C1 segment of cervical spinal cord (tissue), 14 donors: Measurements from ENCODE around the gene SLC25A53.
"Not testable (repeated sequence)": the region's sequence is repeated elsewhere in the genome, so short reads cannot be mapped to it uniquely, and the experiment has no call there.

Source experiments
- DNase-seq, 14 donors: peaks; one replicate each; lab custom pipeline; 2025; lab: John Stamatoyannopoulos, UW

Gene SLC25A53

DNA sequence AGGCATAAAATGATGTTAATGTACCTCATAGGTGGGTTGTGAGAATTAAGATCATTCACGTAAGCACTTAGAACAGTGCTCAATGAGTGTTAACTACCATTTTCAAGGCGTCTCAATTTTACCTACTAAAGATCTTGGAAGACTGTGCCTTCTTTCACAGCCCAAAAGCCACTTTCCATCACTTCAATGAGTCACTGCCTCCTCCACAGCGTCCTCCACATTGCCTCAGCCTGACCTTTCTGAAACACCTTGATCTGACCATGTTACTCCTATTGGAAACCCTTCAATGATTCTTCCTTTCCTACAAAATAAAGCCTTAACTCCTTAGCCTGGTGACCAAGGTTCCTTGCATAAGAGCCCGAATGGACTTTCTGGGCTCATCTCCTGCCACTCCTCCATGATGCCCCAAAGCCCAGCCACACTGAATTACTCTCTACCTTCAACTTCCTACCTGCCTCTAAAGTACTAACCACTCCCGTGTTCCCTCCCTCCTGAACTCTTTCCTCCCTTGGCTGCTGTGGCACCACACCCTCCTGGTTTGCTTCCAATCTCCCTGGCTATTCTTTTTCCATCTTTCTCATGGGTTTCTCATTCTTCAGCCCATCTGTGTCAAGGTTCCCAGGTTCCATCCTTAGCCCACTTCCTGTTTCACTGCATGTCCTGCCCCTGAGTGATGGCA, 22.1 kb downstream of the SLC25A53 start:
- no peak for DNase-seq

DNA sequence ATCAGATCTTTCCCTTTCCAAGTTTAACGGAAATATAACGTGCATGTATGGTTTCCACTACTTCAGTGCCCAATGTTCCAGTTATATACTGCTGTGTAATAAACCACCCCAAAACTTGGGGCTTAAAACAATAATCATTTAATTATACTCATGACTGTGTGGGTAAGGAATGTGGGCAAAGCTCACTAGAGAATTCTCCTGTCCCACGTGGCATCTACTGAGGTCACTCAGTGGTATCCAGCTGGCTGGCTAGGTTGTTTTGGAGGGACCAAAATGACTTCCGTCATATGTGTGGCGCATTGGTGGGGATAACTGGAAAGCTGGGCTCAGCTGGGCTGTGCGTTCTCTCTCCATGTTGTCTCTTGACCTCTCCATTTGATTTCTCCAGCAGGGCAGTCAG, 26.0 kb downstream of the SLC25A53 start:
- DNase-seq = no peak

GRCh38 chrX:104126856-104127255, 30.0 kb downstream of the SLC25A53 start:
- DNase-seq = no peak

DNA sequence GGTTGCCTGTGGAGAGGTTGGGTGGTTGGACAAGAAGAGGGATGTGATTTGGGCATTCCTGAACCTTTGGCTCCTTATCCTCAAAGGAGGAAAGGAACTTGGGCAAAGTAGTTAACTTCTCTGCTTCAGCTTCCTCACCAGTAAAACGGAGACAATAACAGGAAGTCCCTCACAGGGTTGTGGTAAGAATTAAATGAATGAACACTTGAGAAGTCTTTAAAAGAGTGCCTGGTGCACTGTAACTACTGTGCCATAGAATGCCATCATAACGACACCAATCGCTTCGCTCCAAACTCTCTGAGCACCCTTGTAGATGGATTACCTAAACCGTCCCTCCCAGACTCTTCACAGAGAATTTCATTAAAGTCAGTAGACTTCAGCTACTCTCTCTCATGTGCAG, 34.0 kb downstream of the SLC25A53 start:
- DNase-seq = no peak

DNA sequence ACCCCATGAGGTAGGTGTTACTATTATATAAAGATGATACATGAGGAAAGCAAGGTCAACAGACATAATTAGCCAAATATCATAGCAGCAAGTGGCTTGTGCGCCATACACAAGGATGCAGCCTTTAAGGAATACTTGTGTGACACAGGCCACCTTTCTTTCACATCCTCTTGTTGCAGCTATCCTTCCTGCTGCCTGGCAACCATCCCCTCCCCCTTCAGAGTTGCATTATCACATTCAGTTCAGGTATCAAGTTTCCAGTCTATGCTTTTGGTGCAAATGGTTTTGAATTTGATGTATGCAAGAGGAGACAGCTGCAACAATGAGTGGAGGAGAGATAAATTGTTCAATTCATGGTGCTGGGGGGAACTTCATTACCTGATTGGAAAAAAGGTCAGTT, 38.0 kb downstream of the SLC25A53 start:
- DNase-seq = no peak

DNA sequence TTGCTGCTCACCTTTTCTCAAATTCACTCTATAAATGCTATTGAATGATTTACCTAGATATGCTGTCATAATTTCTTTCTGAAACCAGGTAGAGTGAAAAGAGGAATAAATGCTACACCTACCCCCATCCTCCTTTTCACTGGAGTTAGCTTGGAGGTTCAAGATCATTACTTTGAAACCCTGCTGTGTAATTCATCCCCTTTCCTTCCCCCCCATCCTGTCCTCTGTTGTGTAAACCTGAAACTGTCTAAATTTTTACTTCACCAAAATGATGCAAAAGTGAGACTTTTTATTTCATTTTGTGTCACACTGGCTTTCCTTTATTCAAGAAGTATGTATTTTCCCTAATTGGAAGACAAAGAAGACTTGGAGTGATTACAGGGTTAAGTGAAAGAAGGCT, 39.0 kb downstream of the SLC25A53 start:
- no peak for DNase-seq

- peak in 11 of 14 donors; percentile 2 to 66 (median 16) for DNase-seq
These were observed 43.4 kb downstream of the SLC25A53 start for GRCh38 chrX:104113222-104113965.

- peak in 12 of 14 donors; percentile 3 to 65 (median 34) for DNase-seq
These were observed 44.4 kb downstream of the SLC25A53 start, which contains the start of gene ZCCHC18 for GRCh38 chrX:104112326-104112951. Gene ZCCHC18 (plus strand): TSS chrX:104112523. CDS start chrX:104114112, 1,589 bp downstream.

- DNase-seq = peak in 1 of 14 donors; percentile 7
These were observed 46.1 kb downstream of the SLC25A53 start for GRCh38 chrX:104110491-104111240.

DNA sequence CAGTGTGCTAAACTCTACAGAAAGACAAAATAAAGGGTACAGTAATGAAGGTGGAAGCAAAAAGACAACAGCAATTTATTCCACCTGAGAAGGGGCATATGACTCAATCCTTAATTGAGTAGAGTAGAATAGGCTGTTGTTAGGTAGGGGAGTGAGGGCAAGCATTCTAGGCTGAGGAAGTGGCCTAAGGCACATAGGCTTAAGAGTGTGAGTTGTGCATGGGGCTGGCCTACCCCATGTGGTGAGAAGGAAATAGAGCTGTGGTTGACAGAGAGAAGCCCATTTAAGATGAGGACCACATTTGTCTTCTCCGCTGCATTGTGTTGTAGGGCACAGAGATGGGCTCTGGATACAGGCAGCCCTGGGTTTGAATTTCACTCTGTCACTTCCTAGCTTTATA, 47.9 kb downstream of the SLC25A53 start:
- no peak for DNase-seq

DNA sequence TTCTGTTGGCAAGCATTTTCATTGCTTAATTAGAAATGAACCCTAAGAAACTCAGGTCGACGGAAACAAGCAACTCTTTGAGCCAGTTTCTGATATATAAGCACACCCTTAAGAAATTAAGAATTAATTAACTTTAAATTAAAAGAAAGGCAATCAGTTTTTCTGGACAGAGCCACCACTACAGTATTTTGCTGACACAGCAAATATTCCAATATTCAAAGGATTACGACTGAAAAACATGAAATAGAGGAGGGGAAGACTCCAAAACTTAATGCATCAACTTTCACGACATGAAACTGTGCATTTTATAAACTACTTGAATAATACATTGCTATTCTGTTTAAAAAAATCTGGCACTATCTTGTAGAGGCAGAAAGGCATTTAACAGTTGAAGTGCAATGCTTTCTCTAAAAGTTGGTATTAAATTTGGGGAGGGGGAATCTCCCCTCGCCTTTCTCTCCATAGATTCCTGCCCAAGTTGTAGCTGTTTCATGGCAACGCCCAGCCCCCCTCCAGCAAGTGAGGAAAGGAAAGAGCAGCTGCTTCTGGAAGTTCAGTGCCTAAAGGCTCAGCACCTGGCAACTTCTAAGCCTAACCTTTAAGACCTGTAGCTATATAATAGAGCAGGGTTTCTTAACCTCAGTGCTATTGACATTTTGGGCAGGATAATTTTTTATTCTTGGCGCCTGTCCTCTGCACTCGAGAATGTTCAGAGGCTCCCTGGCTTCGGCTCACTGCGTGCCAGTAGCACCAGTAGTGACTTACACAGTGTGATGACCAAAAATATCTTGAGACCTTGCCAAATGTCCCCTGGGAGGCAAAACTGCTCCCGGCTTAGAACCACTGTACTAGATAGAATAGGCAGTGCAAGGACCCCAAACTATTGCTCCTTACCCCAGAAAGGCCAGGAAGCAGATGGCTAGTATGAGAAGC, 51.2 kb downstream of the SLC25A53 start:
- peak in 1 of 14 donors; percentile 3 for DNase-seq

DNA sequence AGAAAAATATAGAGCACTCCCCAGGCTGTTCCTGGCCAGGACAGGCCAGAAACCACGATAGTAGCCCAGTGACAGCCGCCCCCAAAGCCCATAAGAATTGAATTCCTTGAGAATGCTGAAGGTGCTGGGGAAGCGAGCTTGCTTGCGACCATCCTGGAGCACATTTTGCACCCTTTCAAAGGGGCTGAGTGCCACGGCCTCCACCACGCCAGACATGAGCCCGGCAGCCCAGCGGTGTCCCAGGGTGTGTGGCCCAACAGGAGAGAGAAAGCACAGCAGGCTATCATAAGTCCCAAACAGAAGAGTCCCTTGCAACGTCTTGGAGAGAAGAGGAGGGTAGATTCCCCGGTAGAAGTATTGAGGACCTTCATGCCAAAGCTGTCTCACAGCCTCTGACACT, 52.1 kb downstream of the SLC25A53 start:
- no peak for DNase-seq

GRCh38 chrX:104098919-104099318, 57.9 kb downstream of the SLC25A53 start:
- no peak for DNase-seq

DNA sequence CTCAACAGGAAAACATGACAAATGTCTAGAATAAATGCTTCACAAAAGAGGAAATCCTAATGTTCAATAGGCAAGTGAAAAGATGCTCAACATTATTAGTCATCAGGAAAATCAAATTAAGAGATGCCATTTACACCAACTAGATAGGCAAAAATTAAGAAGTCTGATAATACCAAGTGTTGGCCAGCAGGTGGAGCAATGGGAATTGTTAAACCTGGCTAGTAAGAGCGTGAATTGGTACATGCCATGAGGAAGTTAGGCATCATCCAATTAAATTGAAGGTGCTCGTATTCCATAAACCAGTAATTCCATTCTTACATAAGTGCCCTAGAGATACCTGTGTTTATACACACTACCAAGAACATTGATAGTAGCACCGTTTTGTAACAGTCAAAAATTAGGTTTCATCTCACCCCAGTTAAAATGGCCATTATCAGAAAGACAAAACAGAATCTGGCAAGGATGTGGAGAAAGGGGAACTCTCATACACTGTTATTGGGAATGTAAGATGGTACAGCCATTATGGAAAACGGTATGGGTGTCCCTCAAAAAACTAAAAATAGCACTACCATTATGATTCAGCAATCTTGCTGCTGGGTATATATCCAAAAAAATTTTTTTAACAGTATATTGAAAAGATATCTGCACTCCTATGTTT, 58.5 kb downstream of the SLC25A53 start:
- peak in 5 of 14 donors; percentile 4 to 74 (median 18) for DNase-seq

- DNase-seq = no peak
These were observed 70.9 kb downstream of the SLC25A53 start for GRCh38 chrX:104085919-104086318.

DNA sequence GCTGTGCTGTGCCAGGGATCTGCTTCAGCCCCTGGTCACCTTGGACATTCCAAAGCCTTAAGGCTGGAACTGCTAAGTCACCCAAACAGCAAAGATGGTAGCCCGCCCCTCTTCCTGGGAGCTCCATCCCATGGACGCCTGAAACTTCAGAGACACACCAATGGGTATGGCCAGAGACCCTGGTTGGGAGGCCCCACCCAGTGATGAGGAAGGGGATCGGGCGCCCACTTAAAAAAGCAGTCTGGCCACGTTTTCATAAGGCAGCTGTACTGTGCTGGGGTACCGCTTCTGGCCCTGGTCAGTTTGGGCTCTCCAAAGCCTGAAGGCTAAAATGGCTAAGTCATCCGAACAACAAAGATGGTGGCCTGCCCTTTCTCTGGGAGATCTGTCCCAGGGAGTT, 71.3 kb downstream of the SLC25A53 start:
- no peak for DNase-seq

- DNase-seq = no peak
These were observed 72.1 kb downstream of the SLC25A53 start for GRCh38 chrX:104084534-104085277.

- no peak for DNase-seq
These were observed 72.7 kb downstream of the SLC25A53 start for GRCh38 chrX:104084063-104084462.

GRCh38 chrX:104077854-104078253, 79.0 kb downstream of the SLC25A53 start:
- not testable (repeated sequence) for DNase-seq
